NCI-H2171 (cell line): ENCODE data around the gene ATP5F1A.
"Not testable (repeated sequence)": the region's sequence is repeated elsewhere in the genome, so short reads cannot be mapped to it uniquely, and the experiment has no call there.

Source experiments
- DNase-seq: peaks from one replicate; lab custom pipeline; 2025; lab: John Stamatoyannopoulos, UW

ATP5F1A gene

GRCh38 chr18:46097801-46098615, at the start of gene ATP5F1A:
TSS of gene ATP5F1A (minus strand) at chr18:46098296. CDS start at chr18:46098231, 65 bp downstream.
- DNase-seq = peak; percentile 72

GRCh38 chr18:46141199-46141598, 43.1 kb upstream of the ATP5F1A start:
- no peak for DNase-seq

GRCh38 chr18:46140173-46140572, 42.1 kb upstream of the ATP5F1A start:
- DNase-seq = no peak

GRCh38 chr18:46134920-46135675, 37.0 kb upstream of the ATP5F1A start:
- DNase-seq = no peak

GRCh38 chr18:46133534-46133933, 35.4 kb upstream of the ATP5F1A start:
- no peak for DNase-seq

GRCh38 chr18:46130549-46130948, 32.5 kb upstream of the ATP5F1A start:
- DNase-seq = not testable (repeated sequence)

- no peak for DNase-seq
Observed at GRCh38 chr18:46130061-46130460, 32.0 kb upstream of the ATP5F1A start.

- DNase-seq = not testable (repeated sequence)
Observed at GRCh38 chr18:46126625-46127024, 28.5 kb upstream of the ATP5F1A start.

- DNase-seq = no peak
Observed at GRCh38 chr18:46113751-46114150, 15.7 kb upstream of the ATP5F1A start.

- DNase-seq = no peak
Observed at GRCh38 chr18:46110406-46110805, 12.3 kb upstream of the ATP5F1A start.

- DNase-seq = no peak
Observed at GRCh38 chr18:46109386-46109785, 11.3 kb upstream of the ATP5F1A start.

GRCh38 chr18:46104128-46104911, 6.2 kb upstream of the ATP5F1A start, which contains the start of gene HAUS1:
TSS of gene HAUS1 (plus strand) at chr18:46104385. CDS start at chr18:46104412, 27 bp downstream.
- peak; percentile 91 for DNase-seq

- no peak for DNase-seq
Observed at GRCh38 chr18:46099463-46099862, 1.4 kb upstream of the ATP5F1A start.

- no peak for DNase-seq
Observed at GRCh38 chr18:46098616-46098933, 479 bp upstream of the ATP5F1A start.

- DNase-seq = no peak
Observed at GRCh38 chr18:46097431-46097800, 680 bp downstream of the ATP5F1A start.

GRCh38 chr18:46096651-46097300, 1.3 kb downstream of the ATP5F1A start:
- DNase-seq = no peak

- DNase-seq = no peak
Observed at GRCh38 chr18:46095532-46095931, 2.6 kb downstream of the ATP5F1A start.

GRCh38 chr18:46088501-46088900, 9.6 kb downstream of the ATP5F1A start:
- DNase-seq = not testable (repeated sequence)

- DNase-seq = no peak
Observed at GRCh38 chr18:46084431-46084830, 13.7 kb downstream of the ATP5F1A start.

GRCh38 chr18:46080156-46080555, 17.9 kb downstream of the ATP5F1A start:
- DNase-seq = no peak

- DNase-seq = no peak
Observed at GRCh38 chr18:46079336-46079735, 18.8 kb downstream of the ATP5F1A start.
